Right lobe of liver (tissue), 4 donors: Measurements from ENCODE around the gene USP12.
A peak's percentile ranks its signal among the peaks of the same experiment; 100 is the strongest.

ENCODE experiments used
- CTCF ChIP-seq, 4 donors: fragments of 200-600 bp in 3 of 4; fragments of 450-650 bp in 1 of 4; IDR thresholded peaks; one replicate each; pipeline versions ENCODE4 v1.5.1 to v1.8.0; 2016 to 2022; ENCODE audit warnings: antibody characterized with exemption in 4 of 4, mild to moderate bottlenecking in 2 of 4
- POLR2A ChIP-seq: fragments of 450-650 bp; IDR thresholded peaks from one replicate; pipeline ENCODE4 v1.6.1; 2017; ENCODE audit warnings: antibody characterized with exemption, mild to moderate bottlenecking
- donor health status: DM: no; HTN: no; CAD: no.
- donor health status: DM: no; HTN: no; CAD: no.
- donor health status: DM: no; HTN: yes; CAD: no.

- TF ChIP-seq CTCF (IDR thresholded peaks at IDR 0.05) (peak in 2 of 4 donors; percentile 7 to 23), POLR2A (peak; percentile 71)
Measured at GRCh38 chr13:27171244-27171826, at the start of gene USP12.
